Measurements from ENCODE around the gene CHKB. TPM values are rescaled to one million over a fixed set of nuclear protein-coding genes. Genes with fewer than 3 reads are reported as not detected.
A peak's percentile ranks its signal among the peaks of the same experiment; 100 is the strongest.

Gene CHKB
- polyA plus RNA-seq, 1 donor (not counting 4 experiments of a cell fraction or from before 2014, with no cell fraction given), result 49.0 TPM

- TF ChIP-seq EZH2 (IDR thresholded peaks at IDR 0.05; ENCODE audit: low read length) (no peak), CTCF (optimal IDR thresholded peaks at IDR 0.05 in 1 of 3, IDR thresholded peaks at IDR 0.05 in 1 of 3, conservative IDR thresholded peaks at IDR 0.05 in 1 of 3; ENCODE audit: extremely low read depth in 1 of 3, insufficient read depth in 2 of 3, low read length in 3 of 3) (no peak)
- Histone ChIP-seq H4K20me1 (ENCODE audit: control insufficient read depth, extremely low read depth, insufficient read depth, low read length) (no peaks in the 10 kb centered on the region), H3K4me1 (ENCODE audit: control insufficient read depth, extremely low read depth, insufficient read depth, low read length) (peaks cover 2% of the 10 kb centered on the region), H3K9ac (ENCODE audit: control insufficient read depth, extremely low read depth, insufficient read depth, low read length) (no peak overlapping the region), H3K36me3 (ENCODE audit: control insufficient read depth in 2 of 2, extremely low read depth in 1 of 2, insufficient read depth in 2 of 2, low read length in 2 of 2) (no peaks in the 10 kb centered on the region), H3K4me2 (ENCODE audit: control insufficient read depth, extremely low read depth, insufficient read depth, low read depth, low read length) (peak overlapping the region; percentile 15), H3K9me1 (ENCODE audit: control insufficient read depth, extremely low read depth, insufficient read depth, low read length) (no peaks in the 10 kb centered on the region), H3K9me3 (ENCODE audit: control insufficient read depth, low read depth, low read length) (no peaks in the 10 kb centered on the region), H3K79me2 (ENCODE audit: control insufficient read depth, insufficient read depth, low read length) (no peaks in the 10 kb centered on the region), H3K27me3 (ENCODE audit: control insufficient read depth, extremely low read depth, insufficient read depth, low read length) (peaks cover 8% of the 10 kb centered on the region), H3K27ac (ENCODE audit: control insufficient read depth, insufficient read depth, low read length) (no peak overlapping the region), H3K4me3 (ENCODE audit: control insufficient read depth in 2 of 3, extremely low read depth in 1 of 3, insufficient read depth in 2 of 3, low read depth in 1 of 3, low read length in 3 of 3) (no peak overlapping the region), H2AFZ (ENCODE audit: control insufficient read depth, low read length) (no peak overlapping the region)
- dilution Hi-C loops (cut with MboI; ENCODE audit: extremely low pct_ligation_motif_present, low sequenced_read_pairs), result no loop called here
- no peak for FAIRE-seq
- no peak for DNase-seq (ENCODE audit: low read depth, low spot score)
Observed at GRCh38 chr22:50612168-50612527, 29.5 kb upstream of the CHKB start.

GRCh38 chr22:50611341-50612060, 28.9 kb upstream of the CHKB start:
- dilution Hi-C loops (cut with MboI; ENCODE audit: extremely low pct_ligation_motif_present, low sequenced_read_pairs), result no loop called here
- DNase-seq (ENCODE audit: low read depth, low spot score) (no peak), FAIRE-seq (no peak)
- Histone ChIP-seq H3K9me1 (ENCODE audit: control insufficient read depth, extremely low read depth, insufficient read depth, low read length) (no peaks in the 10 kb centered on the region), H4K20me1 (ENCODE audit: control insufficient read depth, extremely low read depth, insufficient read depth, low read length) (no peaks in the 10 kb centered on the region), H3K9me3 (ENCODE audit: control insufficient read depth, low read depth, low read length) (no peaks in the 10 kb centered on the region), H3K79me2 (ENCODE audit: control insufficient read depth, insufficient read depth, low read length) (no peaks in the 10 kb centered on the region), H3K4me1 (ENCODE audit: control insufficient read depth, extremely low read depth, insufficient read depth, low read length) (peaks cover 2% of the 10 kb centered on the region), H3K4me2 (ENCODE audit: control insufficient read depth, extremely low read depth, insufficient read depth, low read depth, low read length) (no peak overlapping the region), H3K9ac (ENCODE audit: control insufficient read depth, extremely low read depth, insufficient read depth, low read length) (no peak overlapping the region), H3K27me3 (ENCODE audit: control insufficient read depth, extremely low read depth, insufficient read depth, low read length) (peaks cover 8% of the 10 kb centered on the region), H3K36me3 (ENCODE audit: control insufficient read depth in 2 of 2, extremely low read depth in 1 of 2, insufficient read depth in 2 of 2, low read length in 2 of 2) (no peaks in the 10 kb centered on the region), H3K4me3 (ENCODE audit: control insufficient read depth in 2 of 3, extremely low read depth in 1 of 3, insufficient read depth in 2 of 3, low read depth in 1 of 3, low read length in 3 of 3) (no peak overlapping the region), H2AFZ (ENCODE audit: control insufficient read depth, low read length) (no peak overlapping the region), H3K27ac (ENCODE audit: control insufficient read depth, insufficient read depth, low read length) (no peak overlapping the region)
- TF ChIP-seq EZH2 (IDR thresholded peaks at IDR 0.05; ENCODE audit: low read length), result no peak

DNA sequence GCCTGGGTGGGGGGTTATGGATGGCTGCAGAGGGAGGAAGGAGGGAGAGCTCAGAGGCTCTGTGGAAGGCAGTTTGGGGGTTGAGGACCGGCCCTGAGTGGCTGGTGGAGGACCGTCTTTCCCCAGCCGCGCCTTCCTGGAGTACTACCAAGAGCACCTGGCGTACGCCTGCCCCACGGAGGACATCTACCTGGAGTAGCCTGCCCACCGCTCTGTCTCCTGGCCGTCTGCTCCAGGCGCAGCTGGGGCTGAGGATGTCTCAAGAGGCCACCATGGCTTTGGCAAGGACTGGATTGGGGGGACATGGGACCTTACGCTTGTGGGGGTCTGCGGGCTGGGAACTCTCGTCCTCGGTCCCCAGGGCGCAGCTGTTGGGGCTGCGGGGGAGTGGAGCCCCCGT, 27.9 kb upstream of the CHKB start:
- no peak overlapping the region for H3K4me3 ChIP-seq (ENCODE audit: control insufficient read depth in 2 of 3, extremely low read depth in 1 of 3, insufficient read depth in 2 of 3, low read depth in 1 of 3, low read length in 3 of 3)
- dilution Hi-C loops (cut with MboI; ENCODE audit: extremely low pct_ligation_motif_present, low sequenced_read_pairs), result no loop called here
- H3K9me3 ChIP-seq (ENCODE audit: control insufficient read depth, low read depth, low read length), result no peaks in the 10 kb centered on the region
- H3K79me2 ChIP-seq (ENCODE audit: control insufficient read depth, insufficient read depth, low read length), result no peaks in the 10 kb centered on the region
- H3K4me2 ChIP-seq (ENCODE audit: control insufficient read depth, extremely low read depth, insufficient read depth, low read depth, low read length), result no peak overlapping the region
- peaks cover 2% of the 10 kb centered on the region for H3K4me1 ChIP-seq (ENCODE audit: control insufficient read depth, extremely low read depth, insufficient read depth, low read length)
- no peak overlapping the region for H3K9ac ChIP-seq (ENCODE audit: control insufficient read depth, extremely low read depth, insufficient read depth, low read length)
- TF ChIP-seq EZH2 (IDR thresholded peaks at IDR 0.05; ENCODE audit: low read length) (no peak), CTCF (optimal IDR thresholded peaks at IDR 0.05 in 1 of 3, IDR thresholded peaks at IDR 0.05 in 1 of 3, conservative IDR thresholded peaks at IDR 0.05 in 1 of 3; ENCODE audit: extremely low read depth in 1 of 3, insufficient read depth in 2 of 3, low read length in 3 of 3) (no peak)
- H3K9me1 ChIP-seq (ENCODE audit: control insufficient read depth, extremely low read depth, insufficient read depth, low read length), result no peaks in the 10 kb centered on the region
- H2AFZ ChIP-seq (ENCODE audit: control insufficient read depth, low read length), result no peak overlapping the region
- H3K36me3 ChIP-seq (ENCODE audit: control insufficient read depth in 2 of 2, extremely low read depth in 1 of 2, insufficient read depth in 2 of 2, low read length in 2 of 2), result no peaks in the 10 kb centered on the region
- no peak for FAIRE-seq
- no peaks in the 10 kb centered on the region for H4K20me1 ChIP-seq (ENCODE audit: control insufficient read depth, extremely low read depth, insufficient read depth, low read length)
- H3K27ac ChIP-seq (ENCODE audit: control insufficient read depth, insufficient read depth, low read length), result no peak overlapping the region
- no peak for DNase-seq (ENCODE audit: low read depth, low spot score)
- peaks cover 8% of the 10 kb centered on the region for H3K27me3 ChIP-seq (ENCODE audit: control insufficient read depth, extremely low read depth, insufficient read depth, low read length)
